Esophagus muscularis mucosa (tissue), 4 donors: ENCODE results near the gene RNU6-9. TPM values are rescaled to one million over a fixed set of nuclear protein-coding genes. Genes with fewer than 3 reads are reported as not detected.
A peak's percentile ranks its signal among the peaks of the same experiment; 100 is the strongest.

Experiments used
- DNase-seq: peaks from one replicate; pipeline ENCODE4 v3.0.0-alpha.2; 2017; ENCODE audit errors: extremely low spot score
- H3K27ac ChIP-seq, 4 donors: fragments of 200-600 bp; sonication (generic); replicated peaks in 1 of 4; 1 replicate in 3 of 4; 2 replicates in 1 of 4; pipeline ENCODE4 v1.5.1; 2016 to 2019; ENCODE audit warnings: mild to moderate bottlenecking in 1 of 4
- H3K27me3 ChIP-seq, 4 donors: fragments of 200-600 bp; sonication (generic); one replicate each; pipeline versions ENCODE4 v1.5.1 to v1.6.0; 2016 to 2019
- H3K36me3 ChIP-seq, 4 donors: fragments of 200-600 bp; sonication (generic); one replicate each; pipeline ENCODE4 v1.5.1; 2016 to 2019
- H3K4me1 ChIP-seq, 4 donors: fragments of 200-600 bp; sonication (generic); one replicate each; pipeline ENCODE4 v1.5.1; 2016 to 2019
- H3K4me3 ChIP-seq, 4 donors: fragments of 200-600 bp; sonication (generic); 1 replicate in 2 of 4; 2 replicates in 2 of 4; pipeline ENCODE4 v1.5.1; 2016 to 2019; ENCODE audit warnings: mild to moderate bottlenecking in 4 of 4, moderate library complexity in 1 of 4
- H3K9me3 ChIP-seq, 4 donors: fragments of 200-600 bp; sonication (generic); 1 replicate in 3 of 4; 2 replicates in 1 of 4; pipeline ENCODE4 v1.5.1; 2016 to 2019
- CTCF ChIP-seq, 3 experiments: fragments of 200-600 bp in 2 of 3; fragments of 450-650 bp in 1 of 3; sonication (generic) in 2 of 3; IDR thresholded peaks; one replicate each; pipeline ENCODE4 v1.5.1; 2017 to 2019; ENCODE audit warnings: antibody characterized with exemption in 3 of 3, mild to moderate bottlenecking in 2 of 3, moderate library complexity in 1 of 3
- EP300 ChIP-seq: sonication (generic); formaldehyde crosslinking; IDR thresholded peaks from one replicate; pipeline ENCODE4 v1.6.1; 2017; ENCODE audit warnings: antibody characterized with exemption
- POLR2A ChIP-seq: fragments of 450-650 bp; IDR thresholded peaks from one replicate; pipeline ENCODE4 v1.6.1; 2017; ENCODE audit warnings: antibody characterized with exemption, moderate library complexity, mild to moderate bottlenecking, low read depth
- POLR2AphosphoS5 ChIP-seq, 2 donors: sonication (generic); formaldehyde crosslinking; IDR thresholded peaks; one replicate each; pipeline ENCODE4 v1.6.1; 2017; ENCODE audit warnings: antibody characterized with exemption in 2 of 2
- WGBS: methylation state at CpG from one replicate; pipeline ENCODE4 v1.1.5; 2018; 5-methylcytosine and 5-hydroxymethylcytosine counted together
- intact Hi-C: fragments of 100-400 bp; cut with DNase I; formaldehyde crosslinking; loops from one replicate; pipeline ENCODE4 v1.15.1; 2023
- total RNA-seq, 4 donors: library from RNA; depleted of rRNA; stranded (reverse); fragments of >200 nt; gene quantifications; one replicate each; pipeline versions ENCODE4 v1.1.0 to v1.2.1, GENCODE V29; 2016

Gene RNU6-9
- total RNA-seq, 4 donors from 2014 or later, result not detected

GRCh38 chr19:867301-867793, 25.9 kb upstream of the RNU6-9 start:
- Histone ChIP-seq H3K9me3 (no peaks in the 10 kb centered on the region), H3K4me3 (no peak overlapping the region), H3K27me3 (peaks cover 0 to 10% (median 0%) of the 10 kb centered on the region in 4 donors), H3K4me1 (peaks cover 24 to 52% (median 47%) of the 10 kb centered on the region in 4 donors), H3K36me3 (peaks cover 6 to 49% (median 42%) of the 10 kb centered on the region in 4 donors), H3K27ac (no peak overlapping the region)
- WGBS, result 85% methylated on average over 8 of the region's 16 CpGs
- TF ChIP-seq POLR2AphosphoS5 (IDR thresholded peaks at IDR 0.05), result no peak
- DNase-seq, result no peak
- intact Hi-C loops, result loop anchor here (10.0 kb wide), 1 partner anchor 63 kb away; no protein-coding TSS in a partner anchor

GRCh38 chr19:867855-868457, 25.3 kb upstream of the RNU6-9 start:
- WGBS, result 91% methylated on average over 11 of the region's 39 CpGs
- peaks cover 0 to 4% (median 0%) of the 10 kb centered on the region in 4 donors for H3K27me3 ChIP-seq
- H3K4me3 ChIP-seq, result no peak overlapping the region
- intact Hi-C loops, result loop anchor here (10.0 kb wide), 1 partner anchor 63 kb away; no protein-coding TSS in a partner anchor
- H3K9me3 ChIP-seq, result no peaks in the 10 kb centered on the region
- TF ChIP-seq CTCF (IDR thresholded peaks at IDR 0.05) (no peak), POLR2AphosphoS5 (IDR thresholded peaks at IDR 0.05) (no peak), POLR2A (no peak), EP300 (no peak)
- H3K27ac ChIP-seq, result peak overlapping the region in 3 of 4 donors; percentile 76 to 86 (median 82)
- peaks cover 22 to 50% (median 46%) of the 10 kb centered on the region in 4 donors for H3K4me1 ChIP-seq
- H3K36me3 ChIP-seq, result peaks cover 6 to 53% (median 44%) of the 10 kb centered on the region in 4 donors
- DNase-seq, result no peak

GRCh38 chr19:868458-869244, 24.6 kb upstream of the RNU6-9 start:
- TF ChIP-seq CTCF (IDR thresholded peaks at IDR 0.05) (no peak), POLR2AphosphoS5 (IDR thresholded peaks at IDR 0.05) (no peak), POLR2A (no peak), EP300 (no peak)
- Histone ChIP-seq H3K9me3 (no peaks in the 10 kb centered on the region), H3K27ac (peak overlapping the region; percentile 68 to 86 (median 79)), H3K27me3 (no peaks in the 10 kb centered on the region), H3K4me1 (peaks cover 18 to 44% (median 41%) of the 10 kb centered on the region in 4 donors), H3K36me3 (peaks cover 6 to 58% (median 49%) of the 10 kb centered on the region in 4 donors), H3K4me3 (no peak overlapping the region)
- DNase-seq, result no peak
- 92% methylated on average over 33 of the region's 34 CpGs for WGBS
- intact Hi-C loops, result loop anchor here (10.0 kb wide), 1 partner anchor 64 kb away; no protein-coding TSS in a partner anchor

GRCh38 chr19:869245-870177, 23.8 kb upstream of the RNU6-9 start:
- intact Hi-C loops, result loop anchor here (10.0 kb wide), 1 partner anchor 65 kb away; no protein-coding TSS in a partner anchor
- 56% methylated on average over 21 of the region's 29 CpGs for WGBS
- peaks cover 6 to 67% (median 58%) of the 10 kb centered on the region in 4 donors for H3K36me3 ChIP-seq

GRCh38 chr19:870314-870713, 23.0 kb upstream of the RNU6-9 start:
- intact Hi-C loops, result no loop called here
- peak overlapping the region; percentile 68 to 86 (median 79) for H3K27ac ChIP-seq

More at GRCh38 chr19:869245-870177, 23.8 kb upstream of the RNU6-9 start:
- TF ChIP-seq EP300 (no peak), POLR2AphosphoS5 (IDR thresholded peaks at IDR 0.05) (peak; percentile 33 to 37)
- Histone ChIP-seq H3K4me3 (no peak overlapping the region), H3K27ac (peak overlapping the region; percentile 68 to 86 (median 79)), H3K9me3 (no peaks in the 10 kb centered on the region), H3K4me1 (peaks cover 16 to 37% (median 34%) of the 10 kb centered on the region in 4 donors), H3K27me3 (no peaks in the 10 kb centered on the region)
- DNase-seq, result peak; percentile 96

More at GRCh38 chr19:870314-870713, 23.0 kb upstream of the RNU6-9 start:
- peaks cover 6 to 75% (median 66%) of the 10 kb centered on the region in 4 donors for H3K36me3 ChIP-seq
- TF ChIP-seq EP300, result no peak
- no peak for TF ChIP-seq CTCF (IDR thresholded peaks at IDR 0.05)
- TF ChIP-seq POLR2AphosphoS5 (IDR thresholded peaks at IDR 0.05), result no peak
- TF ChIP-seq POLR2A, result no peak
- H3K4me3 ChIP-seq, result no peak overlapping the region
- H3K9me3 ChIP-seq, result no peaks in the 10 kb centered on the region
- H3K4me1 ChIP-seq, result peaks cover 16 to 37% (median 34%) of the 10 kb centered on the region in 4 donors
- no peaks in the 10 kb centered on the region for H3K27me3 ChIP-seq
- no peak for DNase-seq
- 91% methylated on average over 7 of the region's 8 CpGs for WGBS
